Thymus (tissue), 11 donors: ENCODE results near the gene ATP6V0C. TPM values are rescaled to one million over a fixed set of nuclear protein-coding genes. Genes with fewer than 3 reads are reported as not detected.
"Not testable (repeated sequence)": the region's sequence is repeated elsewhere in the genome, so short reads cannot be mapped to it uniquely, and the experiment has no call there.

ENCODE experiments used
- DNase-seq, 9 donors: peaks; one replicate each; pipeline ENCODE4 v3.0.0-alpha.2; 2013; ENCODE audit warnings: low spot score in 9 of 9, low read depth in 6 of 9, missing footprints in 1 of 9
- H3K27ac ChIP-seq, 2 donors: one replicate each; pipeline ENCODE4 v1.5.1; 2013; ENCODE audit warnings: control low read depth in 1 of 2, low read depth in 1 of 2, low read length in 1 of 2, mild to moderate bottlenecking in 1 of 2, moderate library complexity in 1 of 2
- H3K27me3 ChIP-seq, 2 donors: one replicate each; pipeline ENCODE4 v1.5.1; 2013; ENCODE audit warnings: low read length in 1 of 2; ENCODE audit not compliant: control insufficient read depth in 2 of 2, insufficient read depth in 1 of 2
- H3K36me3 ChIP-seq, 2 donors: one replicate each; pipeline ENCODE4 v1.5.1; 2013; ENCODE audit warnings: low read length in 1 of 2, mild to moderate bottlenecking in 1 of 2, moderate library complexity in 1 of 2; ENCODE audit not compliant: control insufficient read depth in 2 of 2, insufficient read depth in 2 of 2
- H3K4me1 ChIP-seq, 2 donors: one replicate each; pipeline ENCODE4 v1.5.1; 2013; ENCODE audit warnings: low read length in 2 of 2; ENCODE audit not compliant: control insufficient read depth in 2 of 2, insufficient read depth in 2 of 2
- H3K4me3 ChIP-seq, 2 donors: one replicate each; pipeline ENCODE4 v1.5.1; 2013; ENCODE audit warnings: low read length in 2 of 2, control low read depth in 1 of 2, mild to moderate bottlenecking in 1 of 2
- H3K9me3 ChIP-seq, 2 donors: one replicate each; pipeline ENCODE4 v1.5.1; 2013; ENCODE audit warnings: low read length in 1 of 2, mild to moderate bottlenecking in 1 of 2; ENCODE audit not compliant: control insufficient read depth in 2 of 2, insufficient read depth in 1 of 2
- WGBS: extraction: QIAGEN DNeasy Blood & Tissue Kit; methylation state at CpG from one replicate; pipeline ENCODE4 v1.1.7; 2013; 5-methylcytosine and 5-hydroxymethylcytosine counted together
- polyA plus RNA-seq: library from polyadenylated mRNA; stranded (reverse); fragments of 200-250 nt; gene quantifications from one replicate; pipeline ENCODE4 v1.2.3, GENCODE V29; 2013
- total RNA-seq: library from RNA; stranded (reverse); fragments of 120-200 nt; gene quantifications from one replicate; pipeline ENCODE4 v1.2.4, GENCODE V29; 2013
- donor health status: healthy.

Gene ATP6V0C
- total and polyA plus RNA-seq, 2 donors, result 11.0 to 103 TPM

- H3K27ac ChIP-seq, result peak overlapping the region; percentile 88 to 97
- 39% methylated on average over 16 of the region's 16 CpGs for WGBS
- peak overlapping the region; percentile 59 to 74 for H3K4me3 ChIP-seq
- peaks cover 15 to 21% of the 10 kb centered on the region in 2 donors for H3K36me3 ChIP-seq
- H3K9me3 ChIP-seq, DNase-seq: not testable (repeated sequence)
- peaks cover 0 to 23% of the 10 kb centered on the region in 2 donors for H3K27me3 ChIP-seq
- peaks cover 6 to 34% of the 10 kb centered on the region in 2 donors for H3K4me1 ChIP-seq
Observed at GRCh38 chr16:2533142-2533755, 19.5 kb downstream of the ATP6V0C start.

DNA sequence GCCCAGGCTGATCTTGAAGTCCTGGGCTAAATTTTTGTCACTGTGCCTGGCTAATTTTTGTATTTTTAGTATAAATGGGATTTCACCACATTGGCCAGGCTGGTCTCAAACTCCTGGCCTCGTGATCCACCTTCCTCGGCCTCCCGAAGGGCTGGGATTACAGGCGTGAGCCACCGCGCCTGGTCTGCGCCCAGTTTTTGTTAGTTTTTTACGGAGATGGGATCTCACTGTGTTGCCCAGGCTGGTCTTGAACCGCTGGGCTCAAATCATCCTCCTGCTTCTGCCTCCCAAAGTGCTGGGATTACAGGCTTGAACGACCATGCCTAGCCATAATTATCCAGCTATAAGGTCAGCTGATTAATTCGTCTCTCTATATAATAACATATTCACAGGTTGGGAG is 20.2 kb downstream of the ATP6V0C start:
- Histone ChIP-seq H3K36me3 (peaks cover 8 to 15% of the 10 kb centered on the region in 2 donors), H3K4me1 (peaks cover 9 to 37% of the 10 kb centered on the region in 2 donors), H3K27me3 (peaks cover 0 to 23% of the 10 kb centered on the region in 2 donors), H3K9me3 (peaks cover 0 to 1% of the 10 kb centered on the region in 2 donors), H3K4me3 (no peak overlapping the region), H3K27ac (no peak overlapping the region)
- no peak for DNase-seq
- 94% methylated on average over 11 of the region's 11 CpGs for WGBS

DNA sequence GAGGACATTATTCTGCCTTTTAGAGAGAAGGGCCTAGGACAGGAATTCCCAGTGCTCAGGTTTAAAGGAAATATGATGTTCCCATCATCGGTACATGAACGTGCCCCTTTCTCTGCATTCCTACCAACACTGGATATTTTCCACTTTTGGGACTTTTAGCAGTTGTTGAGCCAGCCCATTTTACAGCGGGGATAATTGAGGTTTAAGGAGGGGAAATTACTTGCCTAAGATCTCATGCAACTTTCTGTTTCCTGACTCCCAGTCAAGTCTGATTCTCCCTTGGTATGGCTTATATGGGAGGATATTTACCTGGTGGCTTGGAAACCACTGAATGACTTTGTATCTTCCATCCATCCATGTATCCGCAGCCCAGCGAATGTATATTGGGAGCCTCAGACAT is 20.6 kb downstream of the ATP6V0C start:
- not testable (repeated sequence) for H3K27ac ChIP-seq, H3K4me3 ChIP-seq, DNase-seq, H3K9me3 ChIP-seq
- Histone ChIP-seq H3K4me1 (peaks cover 12 to 41% of the 10 kb centered on the region in 2 donors), H3K27me3 (peaks cover 0 to 23% of the 10 kb centered on the region in 2 donors), H3K36me3 (peaks cover 6 to 10% of the 10 kb centered on the region in 2 donors)
- WGBS, result 98% methylated on average over 5 of the region's 5 CpGs

DNA sequence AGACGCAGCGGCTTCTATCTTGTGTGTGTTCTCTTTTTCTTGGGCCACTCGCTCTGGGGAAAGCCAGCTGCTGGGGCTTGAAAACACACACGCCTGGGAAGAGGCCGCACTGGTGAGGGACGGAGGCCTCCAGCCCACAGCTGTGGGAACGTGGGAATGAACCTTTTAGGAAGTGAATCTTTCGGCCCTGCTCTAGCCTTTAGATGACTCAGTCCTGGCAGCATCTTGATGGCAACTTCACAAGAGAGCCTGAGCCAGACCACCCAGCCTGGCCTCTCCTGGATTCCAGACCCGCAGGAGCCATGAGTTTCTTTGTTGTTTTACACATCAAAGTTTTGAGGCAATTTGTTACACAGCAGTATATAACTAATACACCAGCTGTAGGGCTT is 21.9 kb downstream of the ATP6V0C start:
- 94% methylated on average over 9 of the region's 9 CpGs for WGBS

DNA sequence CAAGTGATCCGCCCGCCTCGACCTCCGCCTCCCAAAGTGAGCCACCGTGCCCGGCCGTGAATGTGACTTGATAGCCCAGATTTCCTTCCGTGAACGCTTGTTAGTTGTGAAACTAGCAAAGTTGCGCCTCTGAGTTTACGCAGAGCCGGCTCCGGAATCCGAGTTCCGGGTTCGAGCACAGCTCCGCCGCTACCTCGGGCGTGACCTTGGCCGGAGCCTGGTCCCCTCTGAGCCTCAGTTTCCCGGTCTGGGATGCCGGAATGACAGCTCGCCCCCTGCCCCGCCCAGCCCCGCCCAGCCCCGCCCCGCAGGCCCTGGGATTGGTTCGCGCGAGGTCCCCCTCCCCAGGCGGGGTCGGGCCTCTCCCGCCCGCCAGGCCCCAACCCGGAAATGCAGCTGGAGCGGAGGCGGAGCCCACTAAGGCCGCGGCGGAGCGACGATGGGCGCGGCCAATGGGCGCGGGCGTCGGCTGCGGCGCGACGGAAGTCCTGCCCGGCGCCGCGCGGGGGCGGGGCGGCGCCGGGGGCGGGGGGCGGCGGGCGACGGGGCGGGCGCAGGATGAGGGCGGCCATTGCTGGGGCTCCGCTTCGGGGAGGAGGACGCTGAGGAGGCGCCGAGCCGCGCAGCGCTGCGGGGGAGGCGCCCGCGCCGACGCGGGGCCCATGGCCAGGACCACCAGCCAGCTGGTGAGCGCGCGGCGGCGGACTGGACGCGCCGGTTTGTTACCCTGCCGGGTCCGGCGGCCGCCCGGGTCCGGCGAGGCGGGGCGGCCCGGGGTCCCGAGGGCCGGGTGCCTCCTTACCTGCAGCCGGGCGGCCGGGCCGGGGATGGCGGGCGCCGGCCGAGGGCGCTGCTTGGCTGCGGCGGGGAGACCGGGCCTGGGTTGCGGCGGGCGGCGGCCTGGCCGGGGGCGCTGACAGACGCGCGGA is 24.0 kb downstream of the ATP6V0C start, which contains the start of gene PDPK1:
PDPK1 (plus strand) TSS at position 571 of the 929 bp plus-strand sequence; CDS start at position 663, 92 bp downstream.
- under 1% methylated on average over 125 of the region's 126 CpGs for WGBS
- Histone ChIP-seq H3K4me1 (peaks cover 13 to 33% of the 10 kb centered on the region in 2 donors), H3K4me3 (peak within 1 kb of the TSS; percentile 58 to 89), H3K36me3 (peaks cover 2 to 9% of the 10 kb centered on the region in 2 donors), H3K9me3 (no peaks in the 10 kb centered on the region), H3K27me3 (peaks cover 0 to 9% of the 10 kb centered on the region in 2 donors), H3K27ac (peak within 1 kb of the TSS; percentile 70 to 84)
- DNase-seq, result peak in 8 of 9 donors; percentile 79 to 97 (median 92)

More for the DNA sequence above, 21.9 kb downstream of the ATP6V0C start:
- H3K9me3 ChIP-seq, result peaks cover 0 to 1% of the 10 kb centered on the region in 2 donors
- peaks cover 2 to 4% of the 10 kb centered on the region in 2 donors for H3K36me3 ChIP-seq
- H3K4me3 ChIP-seq, result no peak overlapping the region
- no peak for DNase-seq
- peaks cover 0 to 23% of the 10 kb centered on the region in 2 donors for H3K27me3 ChIP-seq
- H3K27ac ChIP-seq, result no peak overlapping the region
- peaks cover 15 to 44% of the 10 kb centered on the region in 2 donors for H3K4me1 ChIP-seq

- WGBS, result 94% methylated on average over 24 of the region's 24 CpGs
- not testable (repeated sequence) for H3K4me3 ChIP-seq, H3K36me3 ChIP-seq, H3K9me3 ChIP-seq, DNase-seq, H3K27ac ChIP-seq, H3K27me3 ChIP-seq
- peaks cover 13 to 24% of the 10 kb centered on the region in 2 donors for H3K4me1 ChIP-seq
Observed at GRCh38 chr16:2539192-2539844, 25.6 kb downstream of the ATP6V0C start.

DNA sequence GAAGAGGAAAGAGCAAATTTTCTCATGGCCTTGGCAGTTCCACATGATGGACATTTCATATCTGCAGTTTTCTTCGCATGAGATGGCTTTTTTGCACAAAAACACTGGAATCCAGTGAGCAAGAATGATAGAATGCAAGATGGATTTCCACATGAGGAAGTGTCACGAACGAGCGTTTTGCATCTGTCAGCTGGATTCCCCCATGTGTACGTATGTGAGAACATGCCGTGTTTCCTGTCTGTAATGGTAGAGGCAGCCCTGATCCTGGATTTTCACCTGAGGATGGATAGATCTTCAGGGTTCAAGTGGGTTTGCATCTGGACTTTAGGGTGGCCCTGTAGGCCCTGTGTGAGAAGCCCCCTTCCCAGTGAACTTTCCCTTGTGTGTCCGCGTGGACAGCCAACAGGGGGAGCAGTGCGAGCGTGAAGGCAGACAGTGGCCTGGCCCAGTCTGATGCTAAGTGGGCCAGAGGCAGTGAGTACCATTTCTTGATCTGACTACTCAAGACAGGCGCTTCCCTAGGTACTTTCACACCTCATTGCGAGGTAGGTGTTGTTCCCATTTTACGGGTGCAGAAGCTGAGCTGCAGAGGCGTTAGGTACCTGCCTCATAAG is 26.2 kb downstream of the ATP6V0C start:
- not testable (repeated sequence) for H3K27me3 ChIP-seq, H3K27ac ChIP-seq, DNase-seq, H3K4me3 ChIP-seq, H3K36me3 ChIP-seq, H3K9me3 ChIP-seq
- WGBS, result 89% methylated on average over 14 of the region's 14 CpGs
- H3K4me1 ChIP-seq, result peaks cover 13 to 24% of the 10 kb centered on the region in 2 donors

- not testable (repeated sequence) for H3K27me3 ChIP-seq, DNase-seq, H3K36me3 ChIP-seq, H3K4me3 ChIP-seq, H3K9me3 ChIP-seq, H3K27ac ChIP-seq
- H3K4me1 ChIP-seq, result peaks cover 13 to 23% of the 10 kb centered on the region in 2 donors
- 64% methylated on average over 3 of the region's 4 CpGs for WGBS
Observed at GRCh38 chr16:2540912-2541311, 27.2 kb downstream of the ATP6V0C start.
